Measurements from ENCODE around the gene TRRAP.

The TRRAP gene

GRCh38 chr7:99000904-99001465 lies 122.7 kb downstream of the TRRAP start:
- Mint-ChIP-seq H3K9me3 (no peaks in the 10 kb centered on the region), H3K4me3 (no peak overlapping the region), H3K27ac (no peak overlapping the region), H3K4me1 (no peaks in the 10 kb centered on the region), H3K27me3 (no peaks in the 10 kb centered on the region), H3K36me3 (peaks cover 39% of the 10 kb centered on the region)
- CTCF ChIA-PET, result no interaction called here
- DNase-seq, result no peak

DNA sequence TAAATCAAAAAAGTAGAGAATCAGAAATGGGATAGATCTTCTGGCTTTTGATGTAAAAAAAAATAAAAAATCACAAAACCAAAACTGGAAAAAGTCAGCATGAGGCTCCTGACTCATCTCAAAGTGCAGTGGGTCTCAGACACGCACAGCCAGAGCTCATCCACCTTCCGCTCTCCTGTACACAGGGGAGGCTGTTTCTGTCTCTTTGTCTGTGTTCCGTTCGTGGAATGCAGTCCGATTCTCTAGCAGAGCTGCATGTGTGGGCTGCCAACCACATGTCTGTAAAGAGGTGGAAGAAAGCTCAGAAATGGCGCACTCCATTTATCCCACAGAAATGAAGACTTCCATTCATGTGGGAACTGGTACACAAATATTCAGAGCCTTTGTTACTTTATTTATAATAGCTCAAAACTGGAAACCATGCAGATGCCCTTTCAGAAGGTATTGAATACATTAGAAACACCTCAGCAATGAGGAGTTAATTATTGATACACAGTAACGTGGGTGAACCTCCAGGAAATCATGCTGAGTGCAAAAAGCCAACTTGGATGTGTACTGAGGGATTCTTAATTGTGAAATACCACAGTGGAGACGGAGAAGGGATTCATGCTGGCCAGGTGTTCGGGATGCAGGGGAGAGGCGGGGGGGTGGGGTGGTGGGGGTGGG lies 123.3 kb downstream of the TRRAP start:
- Mint-ChIP-seq H3K27me3 (no peaks in the 10 kb centered on the region), H3K4me3 (no peak overlapping the region), H3K36me3 (peaks cover 40% of the 10 kb centered on the region), H3K9me3 (no peaks in the 10 kb centered on the region), H3K4me1 (no peaks in the 10 kb centered on the region), H3K27ac (no peak overlapping the region)
- DNase-seq, result no peak
- CTCF ChIA-PET, result no interaction called here

DNA sequence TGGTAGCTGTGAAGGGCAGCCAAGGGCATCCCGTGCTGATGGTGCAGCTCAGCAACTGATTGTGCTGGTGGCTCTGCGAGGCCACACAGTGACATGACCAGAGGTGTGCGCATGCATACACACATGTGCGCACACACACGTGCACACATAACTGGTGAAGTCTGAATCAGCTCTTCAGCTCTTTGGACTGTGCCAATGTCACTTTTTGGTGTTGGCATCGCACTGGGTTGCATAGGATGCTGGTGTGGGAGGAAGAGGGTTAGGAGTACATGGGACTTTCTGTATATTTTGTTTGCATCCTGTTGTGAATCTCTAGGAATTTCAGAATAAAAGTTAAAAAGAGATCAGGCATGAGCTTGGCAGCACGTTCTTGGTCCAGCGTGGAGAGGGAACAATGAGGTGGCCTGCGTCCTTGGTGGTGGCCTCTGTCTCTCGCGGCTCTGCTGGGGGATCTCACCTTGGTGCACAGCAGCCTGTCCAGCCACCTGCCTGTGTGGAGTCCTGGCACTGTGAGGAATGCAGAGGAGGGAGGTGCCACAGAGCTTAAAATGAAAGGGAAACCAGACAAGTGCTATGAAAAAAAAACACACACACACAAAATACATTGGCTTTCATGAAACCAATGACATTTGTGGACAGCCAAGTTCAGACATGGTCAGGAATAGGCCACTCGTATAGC lies 124.0 kb downstream of the TRRAP start:
- H3K27ac Mint-ChIP-seq, result no peak overlapping the region
- H3K4me3 Mint-ChIP-seq, result no peak overlapping the region
- no peaks in the 10 kb centered on the region for H3K27me3 Mint-ChIP-seq
- CTCF ChIA-PET, result no interaction called here
- H3K36me3 Mint-ChIP-seq, result peaks cover 44% of the 10 kb centered on the region
- no peaks in the 10 kb centered on the region for H3K9me3 Mint-ChIP-seq
- no peaks in the 10 kb centered on the region for H3K4me1 Mint-ChIP-seq
- DNase-seq, result no peak

- no peak overlapping the region for H3K27ac Mint-ChIP-seq
- H3K27me3 Mint-ChIP-seq, result no peaks in the 10 kb centered on the region
- H3K9me3 Mint-ChIP-seq, result no peaks in the 10 kb centered on the region
- no peaks in the 10 kb centered on the region for H3K4me1 Mint-ChIP-seq
- no peak for DNase-seq
- CTCF ChIA-PET, result no interaction called here
- H3K4me3 Mint-ChIP-seq, result no peak overlapping the region
- H3K36me3 Mint-ChIP-seq, result peaks cover 44% of the 10 kb centered on the region
Measured at GRCh38 chr7:99002827-99003212, 124.5 kb downstream of the TRRAP start.

GRCh38 chr7:99003419-99003818 lies 125.1 kb downstream of the TRRAP start:
- Mint-ChIP-seq H3K9me3 (no peaks in the 10 kb centered on the region), H3K4me3 (no peak overlapping the region), H3K36me3 (peaks cover 44% of the 10 kb centered on the region)

DNA sequence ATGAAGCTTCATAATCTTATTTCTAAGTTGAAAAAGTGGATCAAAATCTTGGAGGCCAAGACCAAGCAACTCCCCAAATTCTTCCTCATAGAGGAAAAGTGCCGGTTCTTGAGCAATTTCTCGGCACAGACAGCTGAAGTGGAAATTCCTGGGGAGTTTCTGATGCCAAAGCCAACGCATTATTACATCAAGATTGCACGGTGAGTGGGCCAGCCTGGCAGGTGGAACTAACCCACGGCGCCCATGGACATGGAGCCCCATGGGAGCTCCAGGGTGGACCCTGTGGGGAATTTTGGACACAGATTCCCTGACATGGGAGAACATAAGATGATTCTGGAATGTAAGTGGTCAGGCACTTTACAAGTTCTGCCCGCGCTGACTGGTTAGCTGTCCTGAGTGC lies 125.9 kb downstream of the TRRAP start:
- Mint-ChIP-seq H3K4me1 (no peaks in the 10 kb centered on the region), H3K27ac (no peak overlapping the region), H3K9me3 (no peaks in the 10 kb centered on the region), H3K4me3 (no peak overlapping the region), H3K36me3 (peaks cover 47% of the 10 kb centered on the region), H3K27me3 (no peaks in the 10 kb centered on the region)
- no peak for DNase-seq
- CTCF ChIA-PET, result interaction anchor here (0.7 kb wide), 1 partner anchor 198 kb away, joined by 3 read pairs; no protein-coding TSS in a partner anchor

More at GRCh38 chr7:99003419-99003818, 125.1 kb downstream of the TRRAP start:
- no peaks in the 10 kb centered on the region for H3K4me1 Mint-ChIP-seq
- no peak overlapping the region for H3K27ac Mint-ChIP-seq
- H3K27me3 Mint-ChIP-seq, result no peaks in the 10 kb centered on the region
- no peak for DNase-seq
- CTCF ChIA-PET, result no interaction called here

DNA sequence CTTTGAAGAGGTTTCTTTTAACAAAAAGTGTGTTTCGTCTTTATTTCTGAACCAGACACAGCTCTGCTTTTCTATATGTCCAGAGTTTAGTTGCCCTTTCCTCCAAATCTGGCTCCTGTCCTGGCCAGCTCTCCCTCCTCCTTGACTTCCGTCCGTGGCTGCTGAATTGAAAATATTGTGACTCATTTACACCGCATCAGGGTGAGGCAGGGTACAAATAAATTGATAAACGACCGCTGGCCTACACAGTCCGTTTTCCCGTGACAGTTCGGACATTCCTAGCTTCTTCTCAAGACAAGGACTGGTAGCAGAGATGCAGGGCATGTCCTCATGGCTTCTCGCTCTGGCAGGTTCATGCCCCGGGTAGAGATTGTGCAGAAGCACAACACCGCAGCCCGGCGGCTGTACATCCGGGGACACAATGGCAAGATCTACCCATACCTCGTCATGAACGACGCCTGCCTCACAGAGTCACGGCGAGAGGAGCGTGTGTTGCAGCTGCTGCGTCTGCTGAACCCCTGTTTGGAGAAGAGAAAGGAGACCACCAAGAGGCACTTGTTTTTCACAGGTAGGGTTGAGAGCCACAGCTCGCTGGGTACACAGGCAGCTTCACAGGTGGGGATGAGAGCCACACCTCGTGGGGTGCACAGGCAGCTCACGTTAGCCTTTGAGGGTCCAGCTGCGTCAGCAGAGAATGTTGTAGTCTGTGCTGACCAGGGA lies 126.6 kb downstream of the TRRAP start:
- H3K9me3 Mint-ChIP-seq, result no peaks in the 10 kb centered on the region
- H3K27me3 Mint-ChIP-seq, result no peaks in the 10 kb centered on the region
- CTCF ChIA-PET, result no interaction called here
- peaks cover 42% of the 10 kb centered on the region for H3K36me3 Mint-ChIP-seq
- no peak for DNase-seq
- H3K4me3 Mint-ChIP-seq, result no peak overlapping the region
- no peaks in the 10 kb centered on the region for H3K4me1 Mint-ChIP-seq
- no peak overlapping the region for H3K27ac Mint-ChIP-seq

- Mint-ChIP-seq H3K27me3 (no peaks in the 10 kb centered on the region), H3K36me3 (peaks cover 45% of the 10 kb centered on the region), H3K4me3 (no peak overlapping the region), H3K9me3 (no peaks in the 10 kb centered on the region), H3K4me1 (no peaks in the 10 kb centered on the region), H3K27ac (no peak overlapping the region)
- CTCF ChIA-PET, result no interaction called here
- no peak for DNase-seq
Measured at GRCh38 chr7:99005776-99006175, 127.4 kb downstream of the TRRAP start.

DNA sequence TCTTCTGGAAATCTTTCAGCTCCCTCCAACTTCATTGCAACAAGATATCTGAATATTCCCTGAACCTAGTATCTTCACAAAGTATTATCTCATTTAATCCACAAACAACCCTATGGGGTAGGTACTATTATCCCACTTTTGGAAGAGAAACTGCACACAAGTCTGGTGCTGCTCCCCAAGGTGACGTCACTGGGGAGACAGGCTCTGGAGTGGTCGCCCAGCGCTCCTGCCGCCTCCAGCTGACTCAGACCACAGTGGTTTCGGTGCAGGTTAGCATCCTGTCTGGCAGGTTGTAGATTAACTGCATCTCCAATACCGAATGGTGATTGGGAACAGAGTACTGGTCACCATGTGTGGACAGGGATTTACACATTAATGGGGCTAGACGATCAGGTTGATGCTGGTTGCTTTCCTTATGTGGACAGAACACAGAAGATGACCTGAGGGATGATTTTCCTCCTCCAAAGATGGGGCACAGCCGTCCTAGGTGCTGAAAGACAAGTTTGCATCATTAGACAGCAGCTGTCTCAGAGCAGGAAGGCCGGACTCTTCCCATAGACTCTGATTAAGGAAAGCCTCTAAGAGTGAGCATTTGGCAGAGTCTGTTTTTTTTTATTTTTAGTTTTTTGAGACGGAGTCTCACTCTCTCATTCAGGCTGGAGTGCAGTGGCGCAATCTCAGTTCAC lies 128.6 kb downstream of the TRRAP start:
- peaks cover 46% of the 10 kb centered on the region for H3K36me3 Mint-ChIP-seq
- H3K9me3 Mint-ChIP-seq, result no peaks in the 10 kb centered on the region
- H3K4me1 Mint-ChIP-seq, result no peaks in the 10 kb centered on the region
- no peak for DNase-seq
- no peak overlapping the region for H3K27ac Mint-ChIP-seq
- no peaks in the 10 kb centered on the region for H3K27me3 Mint-ChIP-seq
- CTCF ChIA-PET, result no interaction called here
- H3K4me3 Mint-ChIP-seq, result no peak overlapping the region

- Mint-ChIP-seq H3K27ac (no peak overlapping the region), H3K36me3 (peaks cover 57% of the 10 kb centered on the region)
Measured at GRCh38 chr7:99008181-99008631, 129.9 kb downstream of the TRRAP start.

GRCh38 chr7:99008921-99009530 lies 130.7 kb downstream of the TRRAP start:
- no peak overlapping the region for H3K4me3 Mint-ChIP-seq
- CTCF ChIA-PET, result no interaction called here
- DNase-seq, result no peak
- H3K27me3 Mint-ChIP-seq, result no peaks in the 10 kb centered on the region
- no peak overlapping the region for H3K27ac Mint-ChIP-seq
- H3K4me1 Mint-ChIP-seq, result no peaks in the 10 kb centered on the region
- H3K9me3 Mint-ChIP-seq, result no peaks in the 10 kb centered on the region
- H3K36me3 Mint-ChIP-seq, result peaks cover 62% of the 10 kb centered on the region

More at GRCh38 chr7:99008181-99008631, 129.9 kb downstream of the TRRAP start:
- Mint-ChIP-seq H3K4me3 (no peak overlapping the region), H3K27me3 (no peaks in the 10 kb centered on the region), H3K9me3 (no peaks in the 10 kb centered on the region), H3K4me1 (no peaks in the 10 kb centered on the region)
- CTCF ChIA-PET, result no interaction called here
- no peak for DNase-seq

- Mint-ChIP-seq H3K27me3 (no peaks in the 10 kb centered on the region), H3K4me3 (no peak overlapping the region), H3K27ac (peak overlapping the region; percentile 33), H3K36me3 (peaks cover 66% of the 10 kb centered on the region), H3K4me1 (no peaks in the 10 kb centered on the region), H3K9me3 (no peaks in the 10 kb centered on the region)
- CTCF ChIA-PET, result no interaction called here
- no peak for DNase-seq
Measured at GRCh38 chr7:99010281-99010680, 131.9 kb downstream of the TRRAP start.

DNA sequence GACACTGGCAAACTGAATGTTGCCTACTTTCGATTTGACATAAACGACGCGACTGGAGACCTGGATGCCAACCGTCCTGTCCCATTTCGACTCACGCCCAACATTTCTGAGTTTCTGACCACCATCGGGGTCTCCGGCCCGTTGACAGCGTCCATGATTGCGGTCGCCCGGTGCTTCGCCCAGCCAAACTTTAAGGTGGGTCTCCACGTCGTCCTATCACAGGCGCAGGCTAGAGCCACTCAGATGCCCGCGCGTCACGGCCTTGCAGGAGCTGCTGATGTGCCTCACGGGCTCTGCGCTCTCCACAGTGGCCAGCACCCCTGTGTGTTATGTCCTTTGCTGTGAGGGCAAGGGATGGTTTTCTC lies 133.0 kb downstream of the TRRAP start:
- no peak overlapping the region for H3K4me3 Mint-ChIP-seq
- H3K4me1 Mint-ChIP-seq, result no peaks in the 10 kb centered on the region
- CTCF ChIA-PET, result no interaction called here
- H3K9me3 Mint-ChIP-seq, result no peaks in the 10 kb centered on the region
- H3K27ac Mint-ChIP-seq, result no peak overlapping the region
- no peaks in the 10 kb centered on the region for H3K27me3 Mint-ChIP-seq
- H3K36me3 Mint-ChIP-seq, result peaks cover 65% of the 10 kb centered on the region
- no peak for DNase-seq

Data from activated naive CD4-positive, alpha-beta T cell treated with anti-CD3 and anti-CD28 coated beads, Interleukin-2, amount 10 ng/mL, durations not matched to agents 7 days and 5 days (primary cell).